HepG2 (cell line): ENCODE measurements around the gene GJB1. TPM values are rescaled to one million over a fixed set of nuclear protein-coding genes. Genes with fewer than 3 reads are reported as not detected.

Experiments used
- BCL6 ChIP-seq: IDR thresholded peaks from 2 replicates; pipeline ENCODE4 v1.6.1; 2016; ENCODE audit warnings: missing genetic modification reagents, missing compliant biosample characterization
- FOSL2 ChIP-seq: sonication (generic); formaldehyde crosslinking; IDR thresholded peaks from 2 replicates; pipeline ENCODE4 v1.4.0; 2020; ENCODE audit warnings: missing genetic modification reagents
- FOXA3 ChIP-seq: IDR thresholded peaks from 2 replicates; pipeline ENCODE4 v1.6.1; 2016; ENCODE audit warnings: missing genetic modification reagents, missing compliant biosample characterization
- FOXK2 ChIP-seq: fragments of 450-650 bp; IDR thresholded peaks from 2 replicates; pipeline ENCODE4 v1.6.1; 2016
- HOMEZ ChIP-seq: IDR thresholded peaks from 2 replicates; pipeline ENCODE4 v1.6.1; 2016; ENCODE audit warnings: low read depth
- MAF1 ChIP-seq: sonication (generic); formaldehyde crosslinking; IDR thresholded peaks from 2 replicates; pipeline ENCODE4 v1.5.0; 2020; ENCODE audit warnings: missing genetic modification reagents, borderline replicate concordance
- NR2F1 ChIP-seq, 2 experiments: fragments of 450-650 bp in 1 of 2; formaldehyde crosslinking in 1 of 2; IDR thresholded peaks; 2 replicates each; pipeline versions ENCODE4 v1.5.0 to v1.6.1; 2016 to 2020; ENCODE audit warnings: mild to moderate bottlenecking in 1 of 2, missing compliant biosample characterization in 1 of 2, missing genetic modification reagents in 1 of 2, moderate library complexity in 1 of 2
- POLR2G ChIP-seq: fragments of 200-400 bp; formaldehyde crosslinking; IDR thresholded peaks from 2 replicates; pipeline ENCODE4 v1.6.1; 2018; ENCODE audit warnings: mild to moderate bottlenecking, low read depth, low read length, moderate library complexity
- REL ChIP-seq: sonication (generic); formaldehyde crosslinking; conservative IDR thresholded peaks from 2 replicates; pipeline ENCODE4 v1.8.0; 2022; ENCODE audit warnings: mild to moderate bottlenecking, missing genetic modification reagents, moderate library complexity
- SAP130 ChIP-seq: IDR thresholded peaks from 2 replicates; pipeline ENCODE4 v1.6.1; 2016; ENCODE audit warnings: low read depth
- TFDP1 ChIP-seq: IDR thresholded peaks from 2 replicates; pipeline ENCODE4 v1.6.1; 2016; ENCODE audit warnings: missing compliant biosample characterization, missing genetic modification reagents, borderline replicate concordance
- ZBED4 ChIP-seq: sonication (generic); formaldehyde crosslinking; IDR thresholded peaks from 2 replicates; pipeline ENCODE4 v1.4.0; 2020; ENCODE audit warnings: missing genetic modification reagents, borderline replicate concordance
- ZNF724P ChIP-seq: sonication (generic); formaldehyde crosslinking; IDR thresholded peaks from 2 replicates; pipeline ENCODE4 v1.8.0; 2022; ENCODE audit warnings: missing genetic modification reagents, borderline replicate concordance
- polyA plus RNA-seq, 8 experiments: library from polyadenylated mRNA; depleted of rRNA in 3 of 8; stranded (reverse) in 7 of 8; unstranded in 1 of 8; fragments of >200 nt; fragmentation: Illumina TruSeq in 4 of 8; extraction: Trizol in 4 of 8; gene quantifications; 2 replicates each; pipeline versions ENCODE4 v1.2.1 to v1.2.3, GENCODE V29; 2011 to 2016; ENCODE audit warnings: low read depth in 4 of 8, missing spikeins in 1 of 8, mixed read lengths in 1 of 8; ENCODE audit not compliant: insufficient read depth in 1 of 8
- total RNA-seq, 5 experiments: library from RNA; depleted of rRNA; stranded (reverse); fragments of >200 nt; fragmentation: Illumina TruSeq; extraction: Trizol; gene quantifications; 2 replicates each; pipeline ENCODE4 v1.2.3, GENCODE V29; 2016; ENCODE audit warnings: low read depth in 1 of 5

The GJB1 gene
- total and polyA plus RNA-seq, 2 of the 13 experiments (the other 11 are each of a cell fraction or from before 2014, with no cell fraction given) = 111 to 161 TPM

- TF ChIP-seq ZNF724P (CRISPR knock-in tag) (no peak), REL (CRISPR knock-in tag) (no peak), TFDP1 (CRISPR knock-in tag) (no peak), NR2F1 (CRISPR knock-in tag; IDR thresholded peaks at IDR 0.05) (no peak), FOXK2 (no peak), POLR2G (peak; percentile 83), FOXA3 (CRISPR knock-in tag) (peak; percentile 57), MAF1 (no peak), FOSL2 (CRISPR knock-in tag) (peak; percentile 41; the same call in 1 of the 2 replicates), SAP130 (peak; percentile 78), BCL6 (CRISPR knock-in tag) (peak; percentile 53), ZBED4 (peak; percentile 67; the same call in 1 of the 2 replicates), HOMEZ (CRISPR knock-in tag) (0 out of 2 replicates have a peak, but pooled peaks have one; percentile 37)
Measured at GRCh38 chrX:71214604-71215337, 8.3 kb upstream of the GJB1 start (continued).
